GM19372 (cell line): ENCODE results near the gene MDK.

ENCODE experiments used
- ATAC-seq: cut with Tn5 transposase; IDR thresholded peaks from one replicate; pipeline ENCODE4 v1.9.1; 2021; ENCODE audit warnings: mild to moderate bottlenecking, low read depth, moderate library complexity; ENCODE audit not compliant: unreplicated experiment

The MDK gene

DNA sequence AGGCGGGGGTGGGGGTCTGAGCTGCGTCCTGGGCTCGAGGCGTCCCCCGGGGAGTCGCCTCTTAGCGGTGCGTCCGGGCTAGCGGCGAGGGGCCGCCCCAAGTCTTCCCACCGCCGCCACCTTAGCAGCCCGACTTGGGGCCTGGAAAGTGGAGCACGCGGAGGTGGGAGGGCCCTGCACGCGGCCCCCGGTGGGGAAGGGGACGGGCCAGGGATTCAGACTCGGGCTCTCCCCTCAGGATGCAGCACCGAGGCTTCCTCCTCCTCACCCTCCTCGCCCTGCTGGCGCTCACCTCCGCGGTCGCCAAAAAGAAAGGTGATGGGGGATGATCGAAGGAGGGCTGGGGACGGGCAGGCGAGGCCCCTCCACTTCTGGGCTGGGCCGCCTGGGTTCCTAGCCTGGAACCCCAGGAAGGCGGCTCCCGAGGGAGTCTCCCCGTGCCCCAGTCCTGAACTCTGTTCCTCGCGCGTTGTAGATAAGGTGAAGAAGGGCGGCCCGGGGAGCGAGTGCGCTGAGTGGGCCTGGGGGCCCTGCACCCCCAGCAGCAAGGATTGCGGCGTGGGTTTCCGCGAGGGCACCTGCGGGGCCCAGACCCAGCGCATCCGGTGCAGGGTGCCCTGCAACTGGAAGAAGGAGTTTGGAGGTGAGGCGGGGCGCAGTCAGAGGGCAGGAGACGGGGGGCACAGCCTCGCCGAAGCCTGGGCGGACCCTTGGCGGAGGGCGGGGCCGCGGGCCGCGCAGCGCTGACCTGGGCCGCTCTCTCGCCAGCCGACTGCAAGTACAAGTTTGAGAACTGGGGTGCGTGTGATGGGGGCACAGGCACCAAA, 563 bp downstream of the MDK start:
- ATAC-seq, result no peak

DNA sequence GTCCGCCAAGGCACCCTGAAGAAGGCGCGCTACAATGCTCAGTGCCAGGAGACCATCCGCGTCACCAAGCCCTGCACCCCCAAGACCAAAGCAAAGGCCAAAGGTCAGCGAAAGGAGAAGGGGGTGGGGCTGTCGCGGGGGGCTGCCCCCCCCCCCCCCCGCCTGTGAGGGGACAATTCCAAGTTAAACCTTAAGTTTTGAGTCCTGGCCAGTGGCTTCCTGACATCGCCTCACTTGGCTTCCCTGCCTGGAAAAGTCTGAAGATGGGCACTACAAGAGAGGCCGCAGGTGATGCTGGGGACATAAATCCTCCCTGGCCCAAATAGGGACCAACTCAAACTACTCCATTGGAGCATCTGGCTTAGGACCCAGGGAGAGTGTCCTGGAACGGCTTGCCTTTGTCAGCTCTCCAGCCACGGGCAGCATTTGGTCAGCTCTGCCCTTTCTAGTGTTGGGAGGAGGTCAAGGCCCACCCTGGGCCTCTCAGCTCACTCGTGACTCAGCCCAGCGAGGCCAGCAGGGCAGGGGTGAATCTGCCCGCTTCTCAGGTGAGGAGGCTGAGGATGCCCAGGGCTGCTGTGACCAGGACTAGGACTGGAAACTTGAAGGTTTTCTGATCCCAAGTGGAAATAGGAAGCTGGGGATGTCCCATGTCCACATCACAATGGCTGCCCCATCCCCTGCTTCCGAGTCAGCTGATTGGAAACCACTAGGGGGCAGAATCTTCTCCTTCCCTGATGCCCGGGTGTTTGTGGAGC, 1.4 kb downstream of the MDK start:
- no peak for ATAC-seq

DNA sequence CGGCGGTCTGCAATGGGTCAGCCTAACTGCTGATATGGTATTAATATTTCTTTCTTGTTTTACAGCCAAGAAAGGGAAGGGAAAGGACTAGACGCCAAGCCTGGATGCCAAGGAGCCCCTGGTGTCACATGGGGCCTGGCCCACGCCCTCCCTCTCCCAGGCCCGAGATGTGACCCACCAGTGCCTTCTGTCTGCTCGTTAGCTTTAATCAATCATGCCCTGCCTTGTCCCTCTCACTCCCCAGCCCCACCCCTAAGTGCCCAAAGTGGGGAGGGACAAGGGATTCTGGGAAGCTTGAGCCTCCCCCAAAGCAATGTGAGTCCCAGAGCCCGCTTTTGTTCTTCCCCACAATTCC, 1.9 kb downstream of the MDK start:
- ATAC-seq, result no peak

GRCh38 chr11:46383974-46384701, 2.7 kb downstream of the MDK start:
- no peak for ATAC-seq

GRCh38 chr11:46385169-46386004, 3.9 kb downstream of the MDK start:
- ATAC-seq, result no peak

DNA sequence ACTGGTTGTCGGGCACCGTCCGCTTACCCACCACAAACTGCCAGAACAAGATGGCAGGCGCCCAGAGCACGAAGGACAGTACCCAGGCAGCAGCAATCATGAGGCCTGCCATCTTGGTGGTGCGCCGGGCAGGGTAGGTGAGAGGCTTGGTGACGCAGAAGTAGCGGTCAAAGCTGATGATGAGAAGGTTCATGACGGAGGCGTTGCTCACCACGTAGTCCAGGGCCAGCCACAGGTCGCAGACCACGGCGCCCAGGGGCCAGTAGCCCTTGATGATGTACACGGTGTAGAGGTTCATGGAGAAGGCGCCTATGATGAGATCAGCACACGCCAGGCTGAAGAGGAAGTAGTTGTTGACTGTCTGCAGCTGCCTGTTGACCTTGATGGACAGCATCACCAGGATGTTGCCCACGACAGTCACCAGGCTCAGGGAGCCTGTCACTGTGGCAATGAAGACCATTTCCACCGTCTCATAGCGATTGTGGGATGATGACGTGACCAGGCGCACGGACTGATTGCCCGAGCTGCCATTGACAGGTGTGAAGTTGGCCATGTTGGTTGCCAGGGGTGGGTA, 4.6 kb downstream of the MDK start:
- ATAC-seq, result no peak

DNA sequence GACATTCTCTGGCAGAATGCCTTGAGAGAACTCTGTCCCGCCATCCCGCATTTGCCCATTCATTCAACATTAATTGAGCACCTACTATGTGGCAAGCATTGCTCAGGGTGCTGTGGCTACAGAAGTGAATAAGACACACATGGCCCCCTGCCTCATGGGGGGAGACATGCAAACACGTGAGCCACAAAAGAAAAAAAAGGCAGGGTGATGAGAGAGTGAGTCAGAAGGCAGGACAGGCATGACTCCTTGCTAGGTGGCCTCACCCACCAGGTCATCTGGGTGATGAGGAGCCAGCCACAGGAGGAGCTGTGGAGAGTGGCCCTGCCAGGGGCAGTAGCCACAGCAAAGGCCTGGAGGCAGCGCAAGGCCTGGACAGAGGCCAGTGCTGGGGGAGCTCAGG, 5.2 kb downstream of the MDK start:
- no peak for ATAC-seq

DNA sequence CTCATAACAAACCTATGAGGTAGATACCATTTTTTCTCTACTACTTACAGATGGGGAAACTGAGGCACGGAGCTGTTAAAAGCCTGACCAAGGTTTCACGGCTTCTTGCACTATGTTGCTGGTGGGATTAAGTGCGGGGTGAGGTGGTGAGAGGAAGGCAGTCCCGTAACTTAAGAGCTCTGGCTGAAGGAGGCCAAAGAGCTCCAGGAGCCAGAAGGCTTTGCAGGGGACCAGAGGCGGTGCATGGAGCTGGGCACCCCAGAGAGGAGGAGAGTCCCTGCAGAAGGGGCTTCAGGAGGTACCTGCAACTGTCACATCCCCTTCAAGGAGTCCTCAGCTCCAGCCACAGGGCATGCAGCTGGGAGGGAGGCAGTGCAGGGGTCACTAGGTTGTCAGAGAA, 6.0 kb downstream of the MDK start:
- ATAC-seq, result no peak

DNA sequence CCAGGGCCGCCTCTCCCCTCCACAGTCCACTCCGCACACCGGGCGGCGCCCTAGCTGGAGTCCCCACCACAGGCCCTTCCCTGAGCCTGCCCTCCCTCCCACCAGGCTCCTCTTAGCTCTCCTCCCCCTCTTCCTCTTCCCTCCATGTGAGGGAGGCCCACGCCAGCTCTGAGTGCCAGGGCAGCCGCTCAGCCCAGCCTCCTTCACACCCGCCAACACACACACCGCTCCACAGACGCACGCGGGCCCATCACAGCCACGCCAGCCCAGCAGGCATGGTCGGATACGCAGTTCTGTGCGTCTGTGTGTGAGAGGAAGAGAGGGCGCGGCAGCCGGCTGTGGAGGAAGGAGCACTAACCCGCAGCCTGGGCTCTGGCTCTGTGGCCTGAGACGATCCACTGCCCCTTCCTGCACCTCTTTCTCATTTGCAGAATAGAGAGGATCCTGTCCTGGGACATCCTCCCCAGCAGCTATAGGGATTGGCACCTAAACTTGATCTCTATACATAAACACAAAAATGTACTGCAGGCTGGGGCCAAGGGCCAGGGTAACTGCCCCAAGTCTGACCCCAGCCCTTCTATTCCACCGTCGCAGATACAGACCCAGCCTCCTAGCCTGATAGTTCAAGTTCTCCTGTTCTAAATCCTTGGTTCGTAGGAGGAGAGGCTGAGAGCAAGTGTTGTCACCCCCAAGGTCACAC, 6.6 kb downstream of the MDK start:
- ATAC-seq, result no peak

GRCh38 chr11:46388619-46389449, 7.4 kb downstream of the MDK start:
- no peak for ATAC-seq

- ATAC-seq, result peak; percentile 56
Measured at GRCh38 chr11:46389450-46390330, 8.2 kb downstream of the MDK start.

GRCh38 chr11:46390331-46391171, 9.1 kb downstream of the MDK start:
- no peak for ATAC-seq

DNA sequence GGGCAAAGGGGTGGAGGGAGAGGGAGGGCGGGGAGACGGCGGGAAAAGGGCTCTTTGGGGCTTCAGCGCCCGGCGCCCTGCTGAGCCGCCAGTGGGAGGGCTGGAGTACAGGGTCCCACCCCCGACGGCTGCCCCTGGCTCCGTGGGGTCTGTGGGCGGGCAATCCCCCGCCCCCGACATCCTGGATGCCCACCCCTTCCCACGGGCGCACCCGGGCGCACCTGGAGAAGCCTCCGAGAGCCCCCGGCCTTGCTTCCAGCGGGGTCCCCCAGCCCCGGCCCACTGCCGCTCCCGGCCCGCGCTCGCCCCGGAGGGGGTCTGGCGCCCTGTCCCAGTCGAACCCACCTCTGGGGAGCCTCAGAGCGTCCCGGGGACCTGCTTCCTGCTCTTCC, 9.7 kb downstream of the MDK start:
- ATAC-seq, result no peak

GRCh38 chr11:46391578-46392420, 10.3 kb downstream of the MDK start, which contains the start of gene CHRM4:
CHRM4 (minus strand) TSS chr11:46391776; CDS start chr11:46386557, 5,219 bp downstream.
- ATAC-seq, result no peak

DNA sequence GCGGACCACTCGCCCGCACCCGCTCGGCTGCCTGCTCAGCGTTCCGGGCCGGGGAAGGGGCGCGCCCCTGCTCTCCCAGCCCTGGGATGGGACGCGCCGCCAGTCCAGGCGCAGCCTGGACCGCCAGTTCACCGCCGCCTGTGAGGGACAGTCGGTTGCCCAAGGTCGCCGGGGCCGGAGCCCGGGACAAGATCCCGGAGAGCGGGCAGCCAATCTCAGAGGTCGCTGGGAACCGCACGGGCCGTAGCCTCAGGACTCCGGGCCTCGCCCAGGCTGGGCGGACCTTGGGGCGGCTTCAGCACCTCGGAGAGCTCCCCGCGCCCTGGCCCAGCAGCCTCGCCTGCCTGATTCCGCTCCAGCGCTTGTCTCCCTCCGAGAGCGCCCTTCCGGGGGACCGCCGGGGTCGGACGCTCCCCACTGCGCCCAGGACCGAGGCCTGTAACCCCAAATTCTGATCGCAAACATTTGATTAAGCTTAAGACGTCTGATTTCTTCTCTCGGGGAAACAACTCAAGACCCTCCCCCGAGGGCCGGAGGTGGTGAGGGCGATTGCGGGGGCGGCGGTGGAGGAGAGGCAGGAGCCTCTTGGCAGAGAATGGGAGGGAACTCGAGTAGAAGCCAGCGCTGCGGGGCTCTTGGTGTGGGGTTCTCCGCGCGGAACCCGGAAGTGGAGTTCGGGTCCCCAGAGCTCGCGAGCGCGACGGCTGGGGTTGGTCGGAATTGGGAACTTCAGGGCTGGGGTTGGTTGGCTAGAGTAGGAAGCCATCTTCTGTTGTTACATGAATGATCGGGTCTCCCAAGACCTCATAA, 11.2 kb downstream of the MDK start:
- ATAC-seq, result no peak
